Measurements from ENCODE around the gene NCF1. TPM values are rescaled to one million over a fixed set of nuclear protein-coding genes. Genes with fewer than 3 reads are reported as not detected.
A peak's percentile ranks its signal among the peaks of the same experiment; 100 is the strongest.
"Not testable (repeated sequence)": the region's sequence is repeated elsewhere in the genome, so short reads cannot be mapped to it uniquely, and the experiment has no call there.

Gene NCF1
- total and polyA plus RNA-seq, 2 of the 4 experiments (the other 2 are of a cell fraction): not detected

GRCh38 chr7:74728686-74729085 is 45.1 kb upstream of the NCF1 start:
- H3K56ac ChIP-seq (ENCODE audit: extremely low read depth, insufficient read depth, low read length); BruUV-seq (replicated peaks); H3K9me3 ChIP-seq (ENCODE audit: control insufficient read depth, insufficient read depth, low read length); H2BK120ac ChIP-seq (ENCODE audit: low read depth, low read length); DNase-seq; in situ Hi-C loops (cut with MboI; ENCODE audit: low sequenced_read_pairs); H3K4me2 ChIP-seq (ENCODE audit: low read depth, low read length); H2AK5ac ChIP-seq (ENCODE audit: low read depth, low read length); H4K91ac ChIP-seq (ENCODE audit: insufficient read depth, low read depth, low read length); H4K20me1 ChIP-seq (ENCODE audit: insufficient read depth, low read length); H4K5ac ChIP-seq (ENCODE audit: low read depth, low read length); H3K4me1 ChIP-seq (ENCODE audit: control insufficient read depth, insufficient read depth, low read length); H3K14ac ChIP-seq (replicated peaks; ENCODE audit: low read depth, low read length); dilution Hi-C loops (cut with HindIII; ENCODE audit: low sequenced_read_pairs, unreplicated experiment); H2AK9ac ChIP-seq (replicated peaks; ENCODE audit: low read depth, low read length, poor library complexity); H3K4ac ChIP-seq (ENCODE audit: low read depth, low read length); H3K9ac ChIP-seq (ENCODE audit: low read depth, low read length); POLR2A ChIA-PET (ENCODE audit: unreplicated experiment); H3K9me1 ChIP-seq (ENCODE audit: insufficient read depth, low read length); H3K27me3 ChIP-seq (ENCODE audit: control insufficient read depth, insufficient read depth, low read length); H3K36me3 ChIP-seq (ENCODE audit: control insufficient read depth, insufficient read depth, low read length); CTCF ChIA-PET; intact Hi-C loops (cut with micrococcal nuclease); H3K4me3 ChIP-seq (ENCODE audit: insufficient read depth, low read depth, low read length); H3K27ac ChIP-seq (ENCODE audit: insufficient read depth, low read length); H2BK20ac ChIP-seq (ENCODE audit: low read depth, low read length); H3K18ac ChIP-seq (ENCODE audit: low read depth, low read length); H3K23ac ChIP-seq (ENCODE audit: low read depth, low read length); H2AFZ ChIP-seq (replicated peaks; ENCODE audit: low read length, poor library complexity); H2BK15ac ChIP-seq (ENCODE audit: low read depth, low read length); H4K8ac ChIP-seq (ENCODE audit: low read depth in 2 of 2, low read length in 2 of 2); H2BK5ac ChIP-seq (ENCODE audit: low read depth, low read length, poor library complexity, severe bottlenecking): not testable (repeated sequence)
- H3K79me1 ChIP-seq (ENCODE audit: low read depth in 1 of 2, low read length in 2 of 2): peaks cover 20 to 21% of the 10 kb centered on the region in 2 experiments
- ATAC-seq (ENCODE audit: low read depth): peak; percentile 28
- WGBS, 2 experiments (ENCODE audit: extremely low coverage in 2 of 2, insufficient read length in 1 of 2): no CpG with 5 or more reads among the region's 10 CpGs

GRCh38 chr7:74730186-74730585 is 43.6 kb upstream of the NCF1 start:
- H3K4me3 ChIP-seq (ENCODE audit: insufficient read depth, low read depth, low read length); dilution Hi-C loops (cut with HindIII; ENCODE audit: low sequenced_read_pairs, unreplicated experiment); H3K4ac ChIP-seq (ENCODE audit: low read depth, low read length); DNase-seq; H3K9ac ChIP-seq (ENCODE audit: low read depth, low read length); H4K91ac ChIP-seq (ENCODE audit: insufficient read depth, low read depth, low read length); H3K9me1 ChIP-seq (ENCODE audit: insufficient read depth, low read length); POLR2A ChIA-PET (ENCODE audit: unreplicated experiment); H2AK5ac ChIP-seq (ENCODE audit: low read depth, low read length); H3K18ac ChIP-seq (ENCODE audit: low read depth, low read length); H2AFZ ChIP-seq (replicated peaks; ENCODE audit: low read length, poor library complexity); H3K23ac ChIP-seq (ENCODE audit: low read depth, low read length); H4K20me1 ChIP-seq (ENCODE audit: insufficient read depth, low read length); H4K5ac ChIP-seq (ENCODE audit: low read depth, low read length); in situ Hi-C loops (cut with MboI; ENCODE audit: low sequenced_read_pairs); H2BK120ac ChIP-seq (ENCODE audit: low read depth, low read length); H3K56ac ChIP-seq (ENCODE audit: extremely low read depth, insufficient read depth, low read length); H2BK15ac ChIP-seq (ENCODE audit: low read depth, low read length); H2BK20ac ChIP-seq (ENCODE audit: low read depth, low read length); H3K14ac ChIP-seq (replicated peaks; ENCODE audit: low read depth, low read length); H3K4me2 ChIP-seq (ENCODE audit: low read depth, low read length); intact Hi-C loops (cut with micrococcal nuclease); H3K27me3 ChIP-seq (ENCODE audit: control insufficient read depth, insufficient read depth, low read length); H3K4me1 ChIP-seq (ENCODE audit: control insufficient read depth, insufficient read depth, low read length); H3K36me3 ChIP-seq (ENCODE audit: control insufficient read depth, insufficient read depth, low read length); H3K27ac ChIP-seq (ENCODE audit: insufficient read depth, low read length); CTCF ChIA-PET; H4K8ac ChIP-seq (ENCODE audit: low read depth in 2 of 2, low read length in 2 of 2); H3K9me3 ChIP-seq (ENCODE audit: control insufficient read depth, insufficient read depth, low read length); H2AK9ac ChIP-seq (replicated peaks; ENCODE audit: low read depth, low read length, poor library complexity); H2BK5ac ChIP-seq (ENCODE audit: low read depth, low read length, poor library complexity, severe bottlenecking): not testable (repeated sequence)
- TSS peak; percentile 47 for BruUV-seq (replicated peaks)
- WGBS, 2 experiments (ENCODE audit: extremely low coverage in 2 of 2, insufficient read length in 1 of 2): no CpG with 5 or more reads among the region's 5 CpGs
- peak; percentile 96 for ATAC-seq (ENCODE audit: low read depth)
- peaks cover 10 to 13% of the 10 kb centered on the region in 2 experiments; a peak in 3 of 4 replicates for H3K79me1 ChIP-seq (ENCODE audit: low read depth in 1 of 2, low read length in 2 of 2)

Measured in IMR-90 (cell line).